GM21619 (cell line): Measurements from ENCODE around the gene IRAK2.

Experiments used
- ATAC-seq: cut with Tn5 transposase; IDR thresholded peaks from one replicate; pipeline ENCODE4 v1.9.1; 2021; ENCODE audit not compliant: unreplicated experiment

Gene IRAK2

DNA sequence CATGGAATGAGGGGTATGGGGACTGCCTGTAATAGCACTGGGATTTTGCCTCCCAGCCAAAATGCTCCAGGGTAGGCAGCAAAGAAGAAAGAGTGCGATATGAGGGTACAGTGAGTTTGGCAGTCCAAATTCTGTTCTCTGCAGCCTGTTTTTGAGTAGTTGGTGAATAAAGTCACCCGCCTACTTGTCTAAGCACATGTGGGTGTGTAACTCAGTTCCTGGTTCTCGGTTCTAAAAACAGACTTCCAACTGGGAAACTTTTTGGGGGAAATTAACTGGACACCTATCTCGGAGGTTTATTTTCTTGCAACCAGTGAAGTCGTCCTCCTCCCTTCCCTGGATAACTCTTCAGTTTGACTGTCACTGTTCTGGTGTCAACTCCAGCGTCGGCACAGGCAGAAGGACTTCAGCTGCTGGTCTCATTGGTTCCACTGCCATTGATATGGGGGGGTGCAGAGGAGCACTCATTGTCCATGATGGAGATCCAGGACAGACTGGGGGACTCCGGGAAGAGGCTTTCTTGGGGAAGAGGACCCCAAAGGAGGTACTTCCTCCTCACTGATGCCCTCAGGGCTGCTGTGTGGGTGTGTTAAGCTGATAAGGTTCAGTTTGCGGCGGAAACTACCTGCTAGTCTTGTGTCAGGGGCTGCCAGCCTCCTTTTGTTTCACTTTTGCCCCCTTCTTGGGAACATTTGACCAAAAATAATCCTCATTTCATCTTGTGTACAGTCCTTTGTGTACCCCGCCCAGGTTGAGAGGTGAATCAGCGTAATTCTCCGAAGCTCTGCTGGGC lies 114.9 kb downstream of the IRAK2 start:
- no peak for ATAC-seq

GRCh38 chr3:10280177-10280529 lies 115.4 kb downstream of the IRAK2 start:
- no peak for ATAC-seq

GRCh38 chr3:10280571-10280970 lies 115.9 kb downstream of the IRAK2 start:
- ATAC-seq = no peak

GRCh38 chr3:10281951-10282350 lies 117.2 kb downstream of the IRAK2 start:
- ATAC-seq = no peak

DNA sequence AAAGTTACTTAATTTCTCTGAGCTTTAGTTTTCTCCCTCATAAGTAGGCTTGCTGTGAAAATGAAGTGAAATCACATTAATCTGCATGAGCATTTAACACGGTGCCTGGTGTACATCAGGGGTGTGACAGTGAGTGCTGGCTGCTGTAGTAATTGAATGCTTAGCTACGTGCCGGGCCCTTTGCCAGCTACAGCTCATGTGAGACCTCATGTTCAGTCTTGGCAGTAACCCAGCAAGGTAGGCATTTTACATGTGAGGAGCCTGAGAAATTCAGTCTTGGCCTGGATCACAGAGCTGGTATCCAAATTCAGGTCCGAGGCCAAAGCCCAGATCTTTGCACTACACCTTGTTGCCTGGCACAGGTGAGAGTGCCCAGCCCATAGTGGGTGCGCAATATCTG lies 118.9 kb downstream of the IRAK2 start:
- no peak for ATAC-seq

GRCh38 chr3:10284496-10284895 lies 119.8 kb downstream of the IRAK2 start:
- no peak for ATAC-seq

DNA sequence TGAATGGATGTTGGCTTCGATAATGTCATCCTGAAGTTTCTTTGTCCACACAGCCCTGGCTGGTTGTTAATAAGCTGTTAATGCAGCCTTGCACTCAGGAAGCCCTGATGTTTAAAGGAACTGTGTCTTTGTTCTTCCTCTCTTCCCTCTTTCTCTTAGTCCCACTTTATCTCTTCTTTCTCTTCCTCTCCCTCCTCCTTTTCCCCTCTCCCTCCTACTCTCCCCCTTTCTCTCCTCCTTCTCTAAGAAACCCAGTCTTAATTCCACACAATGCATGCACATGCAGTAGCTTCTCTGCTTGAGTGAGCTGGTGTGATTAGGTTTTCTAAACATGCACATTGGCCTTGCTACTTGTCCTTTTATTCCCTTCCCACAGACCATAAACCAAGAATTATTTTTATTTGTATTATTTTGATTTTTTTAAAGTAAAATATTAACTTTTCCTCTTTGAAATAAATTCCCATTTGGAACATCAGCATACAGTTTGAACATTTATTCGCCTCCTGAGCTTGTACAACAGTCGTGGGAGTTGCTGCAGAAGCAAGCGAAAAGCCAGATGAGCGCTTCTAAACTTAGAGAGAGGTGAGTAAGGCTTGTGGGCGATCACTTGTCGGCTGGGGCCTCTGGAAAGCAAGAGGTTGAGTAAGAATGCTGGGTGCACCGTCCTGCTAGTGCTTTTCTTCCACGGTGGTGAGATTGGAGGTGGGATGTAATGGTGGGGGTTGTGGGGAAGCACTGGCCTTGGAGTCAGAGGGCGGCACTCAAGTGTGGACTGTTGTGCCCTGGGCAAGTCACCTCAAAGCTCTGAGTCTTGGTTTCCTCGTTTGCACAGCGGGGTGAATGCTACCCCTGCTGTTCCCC lies 120.8 kb downstream of the IRAK2 start:
- ATAC-seq = no peak

DNA sequence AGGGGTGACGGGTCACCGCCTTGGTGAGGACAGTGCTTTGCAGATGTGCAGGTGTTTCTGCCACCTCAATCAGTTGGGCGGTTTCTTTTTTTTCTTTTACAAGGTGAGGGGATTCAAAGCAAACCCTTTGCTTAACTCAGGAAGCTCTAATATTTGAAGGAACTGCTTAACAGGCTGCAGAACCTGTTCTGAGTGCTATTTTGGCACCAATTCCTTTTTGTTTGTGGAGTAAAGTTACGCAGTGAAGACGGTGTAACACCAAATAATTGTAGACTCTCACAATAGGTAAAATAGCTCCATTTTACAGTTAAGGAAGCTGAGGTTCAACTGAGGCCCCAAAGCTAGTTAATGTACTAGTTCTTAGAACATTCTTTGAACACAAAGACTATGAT lies 121.4 kb downstream of the IRAK2 start:
- no peak for ATAC-seq

- no peak for ATAC-seq
Measured at GRCh38 chr3:10286596-10287295, 122.0 kb downstream of the IRAK2 start.

DNA sequence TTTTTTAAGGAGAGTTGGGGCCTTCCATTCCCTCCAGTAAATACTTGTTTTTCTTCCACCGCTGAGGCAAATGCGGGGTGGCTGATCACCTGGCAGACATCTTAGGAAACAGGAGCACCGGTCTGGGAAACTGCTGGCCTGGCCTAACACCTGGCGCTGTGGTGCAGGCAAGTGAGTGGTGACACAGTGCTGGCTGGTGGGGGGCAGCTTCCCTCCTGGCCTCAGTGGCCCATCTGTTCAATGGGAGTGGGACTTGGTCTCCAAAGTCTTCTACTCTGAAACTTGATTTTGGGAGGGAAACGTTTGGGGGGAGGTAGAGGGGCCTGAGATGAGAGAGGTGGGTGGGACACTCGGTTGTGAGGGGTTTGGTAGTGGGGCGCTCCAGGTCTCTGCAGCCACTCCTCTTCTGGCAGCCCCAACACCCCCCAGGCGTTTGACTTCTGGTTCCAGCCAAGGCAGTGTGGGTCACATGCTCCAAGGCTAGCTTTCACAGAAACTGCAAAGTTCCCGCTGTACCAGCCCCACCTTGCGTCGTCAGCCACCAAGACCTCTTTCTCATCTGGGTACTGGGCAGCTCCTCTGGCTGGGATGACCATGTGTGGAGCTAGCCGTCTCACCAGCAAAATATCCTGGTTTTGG lies 123.3 kb downstream of the IRAK2 start:
- no peak for ATAC-seq

DNA sequence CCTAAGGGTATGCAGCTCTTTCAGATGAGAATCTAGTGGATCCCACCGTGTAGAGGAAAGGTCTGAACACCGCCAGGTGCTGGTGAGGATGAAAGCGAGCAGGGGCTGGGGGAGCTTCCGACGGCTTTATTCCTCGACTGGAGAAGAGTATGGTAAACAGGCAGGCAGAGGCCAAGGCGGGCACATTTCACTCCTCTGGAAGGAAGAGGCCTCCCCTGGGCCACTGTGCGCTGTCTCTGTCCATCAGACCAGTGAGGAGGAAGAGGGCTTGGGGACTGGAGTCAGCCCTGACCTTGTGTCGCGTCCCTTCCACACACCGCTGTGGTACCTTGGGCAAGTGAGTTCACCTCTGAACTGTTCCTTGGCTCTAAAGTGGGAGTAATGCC lies 123.8 kb downstream of the IRAK2 start:
- no peak for ATAC-seq

DNA sequence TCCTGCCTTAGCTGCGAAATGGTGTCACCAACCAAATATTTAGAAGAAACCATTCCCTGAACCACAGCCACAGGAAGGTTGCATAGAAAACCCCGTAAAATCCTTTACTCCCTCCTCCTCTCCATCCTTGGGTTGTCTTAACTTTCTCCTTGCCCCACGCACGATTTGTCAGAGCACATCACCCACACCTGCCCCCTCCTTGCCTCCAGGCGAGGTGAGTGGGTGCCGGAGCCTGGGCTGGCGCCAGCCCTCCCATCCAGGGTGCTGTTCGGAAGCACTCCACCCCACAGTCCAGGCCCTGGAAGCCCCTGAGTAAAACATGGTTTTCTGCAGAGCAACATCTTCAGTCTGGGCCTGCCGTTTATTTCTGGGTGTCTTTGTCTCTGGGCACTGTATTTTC lies 124.4 kb downstream of the IRAK2 start:
- ATAC-seq = no peak

- ATAC-seq = no peak
Measured at GRCh38 chr3:10289787-10290355, 125.2 kb downstream of the IRAK2 start.

GRCh38 chr3:10290481-10291176 lies 125.9 kb downstream of the IRAK2 start:
- no peak for ATAC-seq

DNA sequence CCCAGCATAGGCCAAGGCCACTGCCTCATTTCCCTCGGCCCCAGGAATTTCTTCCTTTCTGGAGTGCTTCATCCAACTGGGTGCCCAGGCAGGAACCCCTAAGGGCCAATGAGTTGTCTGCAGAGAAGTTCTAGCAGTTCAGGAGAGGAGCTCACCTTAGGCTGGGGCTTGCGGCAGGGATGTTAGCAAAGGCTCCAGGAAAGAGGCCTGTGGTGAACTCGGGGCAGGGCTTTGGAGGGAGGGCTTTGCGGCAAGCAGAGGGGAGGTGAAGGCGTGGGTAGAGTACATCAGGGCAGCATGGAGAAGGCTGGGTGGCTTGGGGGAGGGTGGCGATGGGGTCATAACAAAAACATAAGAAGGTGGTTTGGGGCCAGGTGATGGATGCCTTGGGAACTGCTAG lies 126.9 kb downstream of the IRAK2 start:
- ATAC-seq = no peak

GRCh38 chr3:10292505-10293419 lies 128.0 kb downstream of the IRAK2 start, which contains the start of gene GHRL:
Gene GHRL, minus strand, starts transcription at chr3:10292947. Its CDS starts 2,767 bp downstream, at chr3:10290180.
- ATAC-seq = peak; percentile 77
